Neural cell (in vitro differentiated cells): ENCODE results near the gene RAD51B. TPM values are rescaled to one million over a fixed set of nuclear protein-coding genes. Genes with fewer than 3 reads are reported as not detected.

Experiments
- H2AFZ ChIP-seq: fragments of 200-600, 300-800 bp; sonication (generic), shearing (Covaris generic); 2 replicates; pipeline ENCODE4 v1.6.0; 2014; ENCODE audit warnings: low read depth, mild to moderate bottlenecking, antibody characterized with exemption, low read length, moderate library complexity
- H3F3A ChIP-seq: fragments of 200-600 bp; shearing (Covaris generic); 2 replicates; pipeline ENCODE4 v1.6.1; 2016; ENCODE audit warnings: mild to moderate bottlenecking, moderate library complexity, mixed read lengths, antibody characterized with exemption, low read length; ENCODE audit not compliant: insufficient read depth, poor library complexity, severe bottlenecking
- H3K27ac ChIP-seq: fragments of 200-600, 300-800 bp; sonication (generic), shearing (Covaris generic); 2 replicates; pipeline ENCODE4 v1.5.1; 2014; ENCODE audit warnings: mild to moderate bottlenecking, low read length, moderate library complexity
- H3K27me3 ChIP-seq: fragments of 300-800, 200-600 bp; sonication (generic), shearing (Covaris generic); 2 replicates; pipeline ENCODE4 v1.6.0; 2014; ENCODE audit warnings: mild to moderate bottlenecking, low read depth, low read length, moderate library complexity; ENCODE audit not compliant: insufficient read depth
- H3K36me3 ChIP-seq: fragments of 300-800, 200-600 bp; sonication (generic), shearing (Covaris generic); 2 replicates; pipeline ENCODE4 v1.5.1; 2014; ENCODE audit warnings: mild to moderate bottlenecking, antibody characterized with exemption, low read length, moderate library complexity; ENCODE audit not compliant: insufficient read depth
- H3K4me2 ChIP-seq: fragments of 300-800, 200-600 bp; sonication (generic), shearing (Covaris generic); 2 replicates; pipeline ENCODE4 v1.6.0; 2014; ENCODE audit warnings: mild to moderate bottlenecking, low read length
- H3K4me3 ChIP-seq: fragments of 300-800, 200-600 bp; sonication (generic), shearing (Covaris generic); 2 replicates; pipeline ENCODE4 v1.5.1; 2014; ENCODE audit warnings: mild to moderate bottlenecking, low read length, moderate library complexity
- H3K79me2 ChIP-seq: fragments of 200-600 bp; shearing (Covaris generic); replicated peaks from 2 replicates; pipeline ENCODE4 v1.6.0; 2014; ENCODE audit warnings: mild to moderate bottlenecking, low read length, moderate library complexity; ENCODE audit not compliant: insufficient read depth
- H3K9ac ChIP-seq: fragments of 300-800, 200-600 bp; sonication (generic), shearing (Covaris generic); 2 replicates; pipeline ENCODE4 v1.6.1; 2016; ENCODE audit warnings: mild to moderate bottlenecking, low read length, mixed read lengths
- H3K9me2 ChIP-seq: fragments of 200-600 bp; shearing (Covaris generic); 2 replicates; pipeline ENCODE4 v1.6.1; 2016; ENCODE audit warnings: mild to moderate bottlenecking, low read length, mixed read lengths; ENCODE audit not compliant: insufficient read depth
- H3K9me3 ChIP-seq: fragments of 200-600, 300-800 bp; sonication (generic), shearing (Covaris generic); 2 replicates; pipeline ENCODE4 v1.6.1; 2016; ENCODE audit warnings: mild to moderate bottlenecking, mixed run types, low read length, moderate library complexity, mixed read lengths
- H4K20me1 ChIP-seq: fragments of 200-600 bp; shearing (Covaris generic); 2 replicates; pipeline ENCODE4 v1.6.1; 2016; ENCODE audit warnings: mild to moderate bottlenecking, mixed run types; ENCODE audit not compliant: insufficient read depth
- EP300 ChIP-seq: fragments of 450-650 bp; conservative IDR thresholded peaks from 2 replicates; pipeline ENCODE4 v1.6.1; 2014; ENCODE audit warnings: antibody characterized with exemption, mild to moderate bottlenecking, moderate library complexity; ENCODE audit not compliant: poor library complexity, severe bottlenecking
- EZH2 ChIP-seq: fragments of 200-600, 300-800 bp; shearing (Covaris generic), sonication (generic); IDR thresholded peaks from 2 replicates; pipeline ENCODE4 v1.6.1; 2014; ENCODE audit warnings: antibody characterized with exemption, low read length, borderline replicate concordance, mild to moderate bottlenecking; ENCODE audit not compliant: insufficient read depth, poor library complexity, severe bottlenecking
- POLR2AphosphoS5 ChIP-seq: IDR thresholded peaks from 2 replicates; pipeline ENCODE4 v1.6.1; 2012
- RAD21 ChIP-seq: fragments of 450-650 bp; conservative IDR thresholded peaks from 2 replicates; pipeline ENCODE4 v1.6.1; 2014; ENCODE audit warnings: antibody characterized with exemption, mild to moderate bottlenecking, moderate library complexity
- SMC3 ChIP-seq: fragments of 450-650 bp; conservative IDR thresholded peaks from 2 replicates; pipeline ENCODE4 v1.6.1; 2014; ENCODE audit warnings: antibody characterized with exemption, mild to moderate bottlenecking, moderate library complexity; ENCODE audit not compliant: poor library complexity
- TAF1 ChIP-seq: IDR thresholded peaks from 2 replicates; pipeline ENCODE4 v1.6.1; 2012; ENCODE audit warnings: low read depth
- polyA plus RNA-seq: library from polyadenylated mRNA; depleted of rRNA; stranded (reverse); fragments of >200 nt; gene quantifications from 2 replicates; pipeline ENCODE4 v1.2.3, GENCODE V29; 2014
- TF ChIP-seq, protein P1 (sequence below): IDR thresholded peaks from 2 replicates; pipeline ENCODE4 v1.6.1; 2012; ENCODE audit warnings: borderline replicate concordance
- TF ChIP-seq, protein P2 (sequence below): fragments of 450-650 bp; IDR thresholded peaks from 2 replicates; pipeline ENCODE4 v1.5.1; 2014; ENCODE audit warnings: antibody characterized with exemption, mild to moderate bottlenecking, moderate library complexity; ENCODE audit not compliant: poor library complexity, severe bottlenecking

RAD51B gene
- polyA plus RNA-seq, 1 donor from 2014 or later, result 3.1 TPM

DNA sequence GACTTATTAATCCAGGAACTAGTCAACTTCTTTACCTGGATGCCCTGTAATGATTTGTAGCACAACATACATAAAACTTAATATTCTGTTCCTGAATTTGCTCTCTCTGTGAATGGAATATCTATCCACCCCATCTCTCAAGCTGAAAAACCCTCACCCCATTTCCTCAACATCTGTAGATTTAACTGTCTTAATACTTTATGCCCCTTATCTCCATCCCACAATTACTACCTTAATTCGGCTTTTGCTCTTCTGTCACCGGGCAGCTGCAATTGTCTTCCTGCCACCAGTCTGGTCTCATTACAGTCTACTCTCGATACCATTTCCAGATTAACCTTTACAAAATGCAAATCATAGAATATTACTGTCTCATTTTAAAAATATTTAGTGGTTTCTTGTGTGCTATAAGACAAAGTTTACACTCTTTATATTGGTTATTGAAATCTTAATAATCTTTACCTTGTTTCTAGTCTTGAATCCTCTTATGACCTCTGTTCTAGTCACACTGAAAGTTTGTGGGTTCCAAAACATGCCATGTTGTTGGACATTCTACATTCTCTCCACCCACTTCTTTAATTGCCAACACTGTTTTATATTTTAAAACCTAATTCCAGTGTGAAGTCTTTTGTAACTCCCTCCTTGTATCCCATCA is 347.3 kb downstream of the RAD51B start:
- no peak overlapping the region for H3K9ac ChIP-seq
- no peaks in the 10 kb centered on the region for H3K27me3 ChIP-seq
- TF ChIP-seq EP300 (no peak), RAD21 (no peak)
- TF ChIP-seq, protein P1, sequence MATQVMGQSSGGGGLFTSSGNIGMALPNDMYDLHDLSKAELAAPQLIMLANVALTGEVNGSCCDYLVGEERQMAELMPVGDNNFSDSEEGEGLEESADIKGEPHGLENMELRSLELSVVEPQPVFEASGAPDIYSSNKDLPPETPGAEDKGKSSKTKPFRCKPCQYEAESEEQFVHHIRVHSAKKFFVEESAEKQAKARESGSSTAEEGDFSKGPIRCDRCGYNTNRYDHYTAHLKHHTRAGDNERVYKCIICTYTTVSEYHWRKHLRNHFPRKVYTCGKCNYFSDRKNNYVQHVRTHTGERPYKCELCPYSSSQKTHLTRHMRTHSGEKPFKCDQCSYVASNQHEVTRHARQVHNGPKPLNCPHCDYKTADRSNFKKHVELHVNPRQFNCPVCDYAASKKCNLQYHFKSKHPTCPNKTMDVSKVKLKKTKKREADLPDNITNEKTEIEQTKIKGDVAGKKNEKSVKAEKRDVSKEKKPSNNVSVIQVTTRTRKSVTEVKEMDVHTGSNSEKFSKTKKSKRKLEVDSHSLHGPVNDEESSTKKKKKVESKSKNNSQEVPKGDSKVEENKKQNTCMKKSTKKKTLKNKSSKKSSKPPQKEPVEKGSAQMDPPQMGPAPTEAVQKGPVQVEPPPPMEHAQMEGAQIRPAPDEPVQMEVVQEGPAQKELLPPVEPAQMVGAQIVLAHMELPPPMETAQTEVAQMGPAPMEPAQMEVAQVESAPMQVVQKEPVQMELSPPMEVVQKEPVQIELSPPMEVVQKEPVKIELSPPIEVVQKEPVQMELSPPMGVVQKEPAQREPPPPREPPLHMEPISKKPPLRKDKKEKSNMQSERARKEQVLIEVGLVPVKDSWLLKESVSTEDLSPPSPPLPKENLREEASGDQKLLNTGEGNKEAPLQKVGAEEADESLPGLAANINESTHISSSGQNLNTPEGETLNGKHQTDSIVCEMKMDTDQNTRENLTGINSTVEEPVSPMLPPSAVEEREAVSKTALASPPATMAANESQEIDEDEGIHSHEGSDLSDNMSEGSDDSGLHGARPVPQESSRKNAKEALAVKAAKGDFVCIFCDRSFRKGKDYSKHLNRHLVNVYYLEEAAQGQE, result no peak
- no peaks in the 10 kb centered on the region for H3K79me2 ChIP-seq
- no peaks in the 10 kb centered on the region for H4K20me1 ChIP-seq
- no peak overlapping the region for H3K4me2 ChIP-seq
- H3K27ac ChIP-seq, result no peak overlapping the region
- no peaks in the 10 kb centered on the region for H3K36me3 ChIP-seq
- H3F3A ChIP-seq, result no peaks in the 10 kb centered on the region
- no peak overlapping the region for H2AFZ ChIP-seq
- no peak overlapping the region for H3K4me3 ChIP-seq
- H3K9me2 ChIP-seq, result no peaks in the 10 kb centered on the region
- no peaks in the 10 kb centered on the region for H3K9me3 ChIP-seq

DNA sequence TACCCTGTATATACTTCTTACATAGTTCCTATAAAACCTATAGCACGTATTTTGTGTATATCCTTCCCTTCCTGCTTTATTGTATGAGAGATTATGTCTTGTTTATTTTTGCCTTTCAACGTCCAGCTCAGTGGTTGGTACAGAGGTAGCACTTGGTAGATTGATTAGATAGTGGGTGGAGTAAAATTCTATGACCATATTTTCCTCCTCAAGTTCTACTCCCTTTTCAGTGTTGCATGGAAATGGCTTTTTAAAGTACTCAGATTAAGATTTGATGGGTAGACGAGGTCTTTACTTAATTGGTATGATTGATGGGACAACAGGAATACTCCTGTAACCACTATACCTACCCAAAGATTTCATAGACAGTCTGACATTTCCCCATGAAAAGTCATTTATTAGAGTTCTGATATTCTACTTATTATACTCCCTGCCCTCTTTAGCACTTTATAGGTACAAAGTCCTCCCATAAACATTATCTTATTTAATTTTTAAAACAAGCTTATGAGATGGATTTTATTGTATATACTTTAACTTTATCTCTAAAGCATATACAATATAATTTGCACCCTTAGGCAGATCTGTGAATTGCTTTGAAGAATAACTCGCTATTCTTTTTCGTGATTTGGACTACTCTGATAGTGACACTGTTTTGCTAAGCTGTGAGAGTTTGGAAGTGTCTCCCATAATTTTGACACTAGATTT is 348.0 kb downstream of the RAD51B start:
- Histone ChIP-seq H3K79me2 (no peaks in the 10 kb centered on the region), H3K36me3 (no peaks in the 10 kb centered on the region), H3K9ac (no peak overlapping the region), H3K9me3 (no peaks in the 10 kb centered on the region), H4K20me1 (no peaks in the 10 kb centered on the region), H3K4me3 (no peak overlapping the region), H2AFZ (no peak overlapping the region), H3F3A (no peaks in the 10 kb centered on the region), H3K27ac (no peak overlapping the region), H3K9me2 (no peaks in the 10 kb centered on the region), H3K27me3 (no peaks in the 10 kb centered on the region), H3K4me2 (no peak overlapping the region)
- TF ChIP-seq, protein P2, sequence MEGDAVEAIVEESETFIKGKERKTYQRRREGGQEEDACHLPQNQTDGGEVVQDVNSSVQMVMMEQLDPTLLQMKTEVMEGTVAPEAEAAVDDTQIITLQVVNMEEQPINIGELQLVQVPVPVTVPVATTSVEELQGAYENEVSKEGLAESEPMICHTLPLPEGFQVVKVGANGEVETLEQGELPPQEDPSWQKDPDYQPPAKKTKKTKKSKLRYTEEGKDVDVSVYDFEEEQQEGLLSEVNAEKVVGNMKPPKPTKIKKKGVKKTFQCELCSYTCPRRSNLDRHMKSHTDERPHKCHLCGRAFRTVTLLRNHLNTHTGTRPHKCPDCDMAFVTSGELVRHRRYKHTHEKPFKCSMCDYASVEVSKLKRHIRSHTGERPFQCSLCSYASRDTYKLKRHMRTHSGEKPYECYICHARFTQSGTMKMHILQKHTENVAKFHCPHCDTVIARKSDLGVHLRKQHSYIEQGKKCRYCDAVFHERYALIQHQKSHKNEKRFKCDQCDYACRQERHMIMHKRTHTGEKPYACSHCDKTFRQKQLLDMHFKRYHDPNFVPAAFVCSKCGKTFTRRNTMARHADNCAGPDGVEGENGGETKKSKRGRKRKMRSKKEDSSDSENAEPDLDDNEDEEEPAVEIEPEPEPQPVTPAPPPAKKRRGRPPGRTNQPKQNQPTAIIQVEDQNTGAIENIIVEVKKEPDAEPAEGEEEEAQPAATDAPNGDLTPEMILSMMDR, result no peak
- TF ChIP-seq SMC3, result no peak
- TF ChIP-seq TAF1, result no peak
- TF ChIP-seq, protein P1, result no peak
- no peak for TF ChIP-seq EP300
- no peak for TF ChIP-seq EZH2
- no peak for TF ChIP-seq POLR2AphosphoS5
- TF ChIP-seq RAD21, result no peak
